SK-N-SH treated with all-trans-retinoic acid at 6 μM for 48 hours (cell line): ENCODE results near the gene STARD9.

Source experiments
- ARNTL ChIP-seq: fragments of 450-650 bp; formaldehyde crosslinking; IDR thresholded peaks from 2 replicates; pipeline ENCODE4 v1.5.0; 2020; ENCODE audit warnings: low read depth, mild to moderate bottlenecking, moderate library complexity, borderline replicate concordance
- CSRNP3 ChIP-seq: fragments of 250-450 bp; sonication (Bioruptor Pico); IDR thresholded peaks from 2 replicates; pipeline ENCODE4 v1.5.1; 2021; ENCODE audit warnings: mild to moderate bottlenecking, moderate library complexity
- ESRRG ChIP-seq: fragments of 250-450 bp; sonication (Bioruptor Pico); IDR thresholded peaks from 2 replicates; pipeline ENCODE4 v1.6.1; 2021; ENCODE audit warnings: mild to moderate bottlenecking
- PPARA ChIP-seq: fragments of 250-450 bp; sonication (Bioruptor Pico); IDR thresholded peaks from 2 replicates; pipeline ENCODE4 v1.5.0; 2020; ENCODE audit warnings: mild to moderate bottlenecking, borderline replicate concordance
- RARB ChIP-seq: fragments of 250-450 bp; sonication (Bioruptor Pico); IDR thresholded peaks from 2 replicates; pipeline ENCODE4 v1.8.0; 2021; ENCODE audit warnings: mild to moderate bottlenecking, moderate library complexity
- ZC3H10 ChIP-seq: fragments of 250-450 bp; sonication (Bioruptor Pico); IDR thresholded peaks from 2 replicates; pipeline ENCODE4 v1.5.1; 2021; ENCODE audit warnings: mild to moderate bottlenecking, moderate library complexity
- ZFP3 ChIP-seq: fragments of 250-450 bp; sonication (Bioruptor Pico); IDR thresholded peaks from 2 replicates; pipeline ENCODE4 v1.5.0; 2020; ENCODE audit warnings: mild to moderate bottlenecking, moderate library complexity
- ZFP30 ChIP-seq: fragments of 450-650 bp; formaldehyde crosslinking; IDR thresholded peaks from 2 replicates; pipeline ENCODE4 v1.5.0; 2022; ENCODE audit warnings: mild to moderate bottlenecking, moderate library complexity

- TF ChIP-seq ARNTL (CRISPR knock-in tag) (no peak), RARB (CRISPR knock-in tag) (no peak), CSRNP3 (CRISPR knock-in tag) (no peak), ESRRG (no peak), ZFP3 (CRISPR knock-in tag) (no peak), PPARA (no peak), ZC3H10 (CRISPR knock-in tag) (no peak), ZFP30 (CRISPR knock-in tag) (no peak)
These were observed 173.9 kb downstream of the STARD9 start for GRCh38 chr15:42749266-42749665.
